ENCODE data around the gene DEFB131A.
"Not testable (repeated sequence)": the region's sequence is repeated elsewhere in the genome, so short reads cannot be mapped to it uniquely, and the experiment has no call there.

DNA sequence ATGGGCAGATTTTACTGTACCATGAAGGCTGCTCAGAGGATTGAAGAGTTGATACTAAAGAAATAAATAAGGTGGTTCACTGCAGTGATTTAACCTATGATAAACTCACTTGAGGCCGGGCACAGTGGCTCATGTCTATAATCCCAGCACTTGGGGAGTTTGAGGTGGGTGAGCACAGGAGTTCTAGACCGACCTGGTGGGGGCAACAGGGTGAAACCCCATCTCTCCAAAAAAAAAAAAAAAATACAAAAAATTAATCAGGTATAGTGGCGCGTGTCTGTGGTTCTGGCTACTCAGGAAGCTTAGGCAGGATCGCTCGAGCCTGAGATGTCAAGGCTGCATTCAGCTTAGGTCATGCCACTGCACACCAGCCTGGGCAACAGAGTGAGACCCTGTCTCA lies 467 bp downstream of the DEFB131A start:
- TF ChIP-seq, protein P1, sequence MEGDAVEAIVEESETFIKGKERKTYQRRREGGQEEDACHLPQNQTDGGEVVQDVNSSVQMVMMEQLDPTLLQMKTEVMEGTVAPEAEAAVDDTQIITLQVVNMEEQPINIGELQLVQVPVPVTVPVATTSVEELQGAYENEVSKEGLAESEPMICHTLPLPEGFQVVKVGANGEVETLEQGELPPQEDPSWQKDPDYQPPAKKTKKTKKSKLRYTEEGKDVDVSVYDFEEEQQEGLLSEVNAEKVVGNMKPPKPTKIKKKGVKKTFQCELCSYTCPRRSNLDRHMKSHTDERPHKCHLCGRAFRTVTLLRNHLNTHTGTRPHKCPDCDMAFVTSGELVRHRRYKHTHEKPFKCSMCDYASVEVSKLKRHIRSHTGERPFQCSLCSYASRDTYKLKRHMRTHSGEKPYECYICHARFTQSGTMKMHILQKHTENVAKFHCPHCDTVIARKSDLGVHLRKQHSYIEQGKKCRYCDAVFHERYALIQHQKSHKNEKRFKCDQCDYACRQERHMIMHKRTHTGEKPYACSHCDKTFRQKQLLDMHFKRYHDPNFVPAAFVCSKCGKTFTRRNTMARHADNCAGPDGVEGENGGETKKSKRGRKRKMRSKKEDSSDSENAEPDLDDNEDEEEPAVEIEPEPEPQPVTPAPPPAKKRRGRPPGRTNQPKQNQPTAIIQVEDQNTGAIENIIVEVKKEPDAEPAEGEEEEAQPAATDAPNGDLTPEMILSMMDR (IDR thresholded peaks at IDR 0.05) = not testable (repeated sequence)
- TF ChIP-seq POLR2A (IDR thresholded peaks at IDR 0.05) = not testable (repeated sequence)

Measured in stomach (tissue), 4 donors.